ENCODE data around the gene AMDHD2.

The AMDHD2 gene

GRCh38 chr16:2500430-2500917 is 19.7 kb upstream of the AMDHD2 start:
- DNase-seq: no peak

DNA sequence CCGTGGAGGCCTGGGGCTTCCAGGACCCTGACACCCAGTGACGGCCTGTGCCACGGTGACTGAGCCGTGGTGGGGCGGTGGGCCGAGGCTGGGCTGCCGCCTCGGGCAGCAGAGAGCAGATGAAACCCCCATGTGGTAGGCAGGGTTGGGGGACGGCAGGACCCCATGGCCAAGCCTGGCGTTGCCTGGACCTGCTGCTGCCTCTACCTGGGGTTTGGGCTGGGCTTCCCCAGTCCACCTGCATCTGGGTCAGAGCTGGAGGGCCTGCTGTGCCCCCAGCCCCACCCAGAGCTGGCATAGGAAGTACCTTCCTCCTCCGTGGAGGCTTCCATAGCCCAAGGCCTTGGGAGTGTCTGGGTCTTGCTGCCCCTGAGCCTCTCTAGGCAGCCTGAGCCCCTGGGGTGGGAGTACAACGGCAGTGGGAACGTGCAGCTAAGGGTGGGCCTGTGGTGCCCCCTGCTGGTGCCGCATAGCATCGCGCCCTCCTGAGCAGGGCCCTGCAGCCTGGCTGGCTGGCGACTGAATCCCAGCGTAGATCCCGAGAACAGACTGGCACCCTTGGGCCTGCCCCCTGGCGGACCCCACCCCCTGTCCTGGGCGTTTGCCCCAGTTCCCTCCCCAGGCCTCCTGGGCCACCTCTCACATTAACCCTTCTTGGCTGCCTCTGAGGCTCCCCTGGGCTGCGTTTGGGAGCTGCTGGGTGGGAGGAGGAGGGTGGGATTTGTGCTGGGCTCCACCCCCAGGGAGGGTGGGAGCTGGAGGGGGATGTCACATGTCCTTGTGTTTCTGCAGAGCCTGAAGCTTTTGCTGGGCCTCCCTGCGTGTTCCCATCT is 19.0 kb upstream of the AMDHD2 start:
- DNase-seq: peak; percentile 79 to 80

GRCh38 chr16:2501946-2502895 is 17.9 kb upstream of the AMDHD2 start:
- no peak for DNase-seq

GRCh38 chr16:2505695-2506094 is 14.5 kb upstream of the AMDHD2 start:
- DNase-seq: no peak

- DNase-seq: peak in 1 of 2 donors; percentile 68
These were observed 13.0 kb upstream of the AMDHD2 start for GRCh38 chr16:2507052-2507659.

GRCh38 chr16:2507665-2508064 is 12.5 kb upstream of the AMDHD2 start:
- peak in 1 of 2 donors; percentile 54 for DNase-seq

DNA sequence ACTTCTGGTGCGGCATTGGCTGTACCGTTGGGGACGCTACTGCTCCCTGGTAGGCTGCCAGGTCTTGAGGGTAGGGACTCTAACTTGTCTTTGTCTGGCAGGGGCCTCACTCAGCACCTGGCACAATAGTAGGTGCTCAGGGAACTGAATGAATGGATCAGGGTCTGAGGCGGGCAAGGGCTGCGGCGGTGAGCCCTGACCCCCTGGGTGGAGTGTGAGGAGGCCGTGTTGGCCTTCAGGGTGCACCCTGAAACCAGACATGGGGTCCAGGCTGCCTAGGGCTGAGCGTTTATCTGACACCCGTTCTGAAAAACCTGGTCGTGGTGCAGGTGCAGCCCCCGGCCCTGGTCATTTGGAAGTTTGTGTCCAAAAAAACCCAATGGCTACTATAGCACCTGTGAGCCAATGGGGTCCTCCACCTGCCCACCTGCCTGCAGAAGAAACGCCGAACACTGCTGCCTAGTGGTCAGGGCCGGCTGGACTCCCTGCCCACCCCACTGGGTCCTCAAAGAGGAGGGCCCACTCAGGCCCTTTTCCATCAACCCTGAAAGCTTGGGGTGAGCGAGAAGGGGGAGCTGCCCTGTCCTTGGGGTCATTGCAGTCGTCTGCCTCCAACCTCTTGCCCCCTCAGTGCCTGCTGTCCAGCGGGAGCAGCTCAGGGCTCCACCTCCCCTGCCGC is 11.3 kb upstream of the AMDHD2 start:
- no peak for DNase-seq

DNA sequence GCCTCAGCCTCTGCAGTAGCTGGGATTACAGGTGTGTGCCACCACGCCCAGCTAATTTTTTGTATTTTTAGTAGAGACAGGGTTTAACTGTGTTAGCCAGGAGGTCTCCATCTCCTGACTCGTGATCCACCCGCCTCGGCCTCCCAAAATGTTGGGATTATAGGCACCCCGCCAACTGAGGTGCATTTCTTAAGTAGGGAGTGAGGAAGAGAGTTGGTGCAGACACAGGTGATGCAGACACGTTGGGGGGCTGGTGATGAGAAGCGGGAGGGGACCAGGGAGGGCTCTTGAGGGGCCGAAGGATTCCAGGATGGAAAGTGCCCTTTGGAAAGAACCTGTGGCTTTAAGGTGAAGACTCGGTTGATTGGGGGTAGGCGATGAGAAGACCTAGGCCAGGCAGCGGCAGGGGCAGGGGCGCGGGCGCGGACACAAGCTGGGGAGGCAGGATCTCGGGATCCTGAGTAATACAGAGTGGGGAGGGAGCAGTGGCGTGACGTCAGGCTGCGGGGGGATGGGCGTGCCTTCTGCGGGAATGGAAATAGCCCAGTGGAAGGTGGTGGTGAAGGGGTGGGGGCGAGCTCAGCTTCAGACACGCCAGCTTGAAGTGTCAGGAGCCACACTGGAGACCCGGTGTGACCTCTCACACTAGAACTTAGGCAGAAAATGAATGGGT is 8.9 kb upstream of the AMDHD2 start:
- DNase-seq: no peak

DNA sequence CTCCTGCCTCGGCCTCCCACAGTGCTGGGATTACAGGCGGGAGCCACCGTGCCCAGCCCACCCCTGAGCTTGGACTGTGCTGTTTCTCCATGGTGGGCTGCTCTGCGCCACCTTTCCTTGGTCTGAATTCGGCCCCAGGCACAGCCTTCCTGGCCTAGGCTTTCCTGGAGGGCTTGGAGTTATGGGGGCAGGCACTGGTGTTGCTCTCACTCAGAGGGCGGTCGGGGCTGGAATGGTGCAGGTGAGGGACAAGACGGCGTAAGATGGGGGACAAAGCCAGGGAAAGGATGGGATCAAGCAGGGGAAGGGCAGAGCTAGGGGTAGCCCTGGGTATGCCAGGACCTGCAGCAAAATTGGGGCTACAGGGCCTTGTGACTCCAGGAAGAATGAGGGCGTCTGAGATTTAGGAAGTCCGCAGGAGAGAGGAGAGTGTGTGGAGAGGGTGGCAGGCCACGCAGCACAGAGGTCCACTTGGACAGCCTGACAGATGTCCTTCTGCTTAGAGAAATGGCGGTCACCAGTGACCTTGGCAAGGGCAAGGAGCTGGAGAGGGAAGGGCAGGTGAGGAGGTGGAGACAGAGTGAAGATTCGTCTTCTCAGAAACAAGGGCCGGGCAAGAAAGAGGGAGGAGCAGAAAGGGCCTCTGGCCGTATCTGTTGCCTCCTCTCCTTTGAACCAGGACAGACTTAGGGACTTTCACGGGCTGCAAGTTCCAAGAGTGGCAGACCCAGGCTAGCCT is 8.0 kb upstream of the AMDHD2 start:
- DNase-seq: no peak

DNA sequence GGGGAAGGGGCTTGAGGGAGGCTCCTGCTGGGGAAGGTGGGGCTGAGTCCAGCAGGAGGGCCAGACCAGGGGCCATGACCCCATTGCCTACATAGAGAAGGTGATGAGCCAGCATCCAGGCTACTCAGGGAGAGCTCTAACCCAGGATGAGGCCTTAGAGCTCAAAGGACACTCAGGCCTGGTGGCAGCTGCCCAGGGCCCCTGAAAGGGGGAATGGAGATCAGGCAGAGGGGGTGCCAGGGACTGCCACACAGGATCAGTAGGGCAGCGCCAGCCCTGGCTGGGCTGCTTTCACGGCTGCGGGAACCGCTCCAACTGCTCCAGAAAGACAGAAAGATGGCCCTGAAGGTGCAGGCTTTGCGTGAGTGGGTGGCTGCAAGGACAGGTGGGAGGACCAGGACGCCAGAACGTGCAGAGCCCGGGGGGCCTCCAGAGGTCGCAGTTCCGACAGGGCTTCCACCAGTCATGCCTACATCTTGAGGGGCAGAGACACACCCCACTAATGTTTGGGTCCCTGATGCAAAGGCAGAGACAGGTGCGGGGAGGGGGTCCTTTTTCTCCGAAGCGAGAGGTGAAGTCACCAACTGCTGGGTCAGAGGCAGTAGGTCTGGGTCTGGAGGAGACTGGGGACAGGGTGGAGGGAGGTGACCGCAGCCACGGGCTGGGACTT is 7.3 kb upstream of the AMDHD2 start:
- DNase-seq: peak; percentile 38

DNA sequence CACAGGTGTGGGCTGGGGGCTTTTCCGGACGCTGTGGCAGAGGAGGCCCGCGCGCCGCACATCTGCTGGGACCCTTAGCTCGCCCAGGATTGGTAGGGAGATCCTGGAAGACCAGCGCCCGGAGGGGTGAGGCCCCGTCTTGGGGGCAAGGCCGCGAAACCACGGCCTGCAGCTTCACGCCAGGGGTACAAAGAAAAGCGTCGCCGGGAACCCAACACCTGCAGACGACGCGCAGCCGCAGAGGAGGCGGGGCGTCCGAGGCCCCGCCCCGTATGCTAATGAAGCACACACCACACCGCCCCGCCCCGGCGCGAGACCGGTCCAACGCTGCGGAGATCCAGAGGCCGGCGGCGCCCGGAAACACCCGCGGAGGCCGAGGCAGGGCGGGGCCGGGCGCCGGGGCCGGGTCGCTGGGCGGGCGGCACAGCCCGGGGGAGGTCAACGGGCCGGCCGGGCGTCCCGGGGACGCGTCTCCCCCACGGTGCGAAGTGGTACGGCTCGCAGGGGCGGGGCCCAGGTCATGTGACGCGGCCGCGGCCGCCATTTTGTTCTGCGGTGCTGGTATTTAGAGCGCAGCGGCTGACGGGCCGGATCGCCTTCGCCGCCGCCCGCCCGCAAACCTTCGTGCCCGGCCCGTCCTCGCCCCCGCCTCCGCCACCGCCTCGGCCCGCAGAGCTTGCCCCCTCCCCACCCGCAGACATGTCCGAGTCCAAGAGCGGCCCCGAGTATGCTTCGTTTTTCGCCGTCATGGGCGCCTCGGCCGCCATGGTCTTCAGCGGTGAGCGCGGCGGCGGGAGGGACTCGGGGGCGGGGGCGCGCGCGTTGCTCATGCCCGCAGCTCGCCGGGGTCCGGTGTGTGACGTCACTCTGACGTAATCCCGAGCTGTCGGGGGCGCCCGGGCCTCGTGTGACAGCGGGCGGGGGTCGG is 6.5 kb upstream of the AMDHD2 start, which contains the start of gene ATP6V0C:
TSS of gene ATP6V0C (plus strand) at position 548 of the 928 bp plus-strand sequence. CDS start at position 700, 152 bp downstream.
- peak; percentile 94 for DNase-seq

GRCh38 chr16:2514333-2515179 is 5.6 kb upstream of the AMDHD2 start:
- DNase-seq: peak; percentile 54 to 56

- no peak for DNase-seq
These were observed 4.9 kb upstream of the AMDHD2 start for GRCh38 chr16:2515180-2515851.

DNA sequence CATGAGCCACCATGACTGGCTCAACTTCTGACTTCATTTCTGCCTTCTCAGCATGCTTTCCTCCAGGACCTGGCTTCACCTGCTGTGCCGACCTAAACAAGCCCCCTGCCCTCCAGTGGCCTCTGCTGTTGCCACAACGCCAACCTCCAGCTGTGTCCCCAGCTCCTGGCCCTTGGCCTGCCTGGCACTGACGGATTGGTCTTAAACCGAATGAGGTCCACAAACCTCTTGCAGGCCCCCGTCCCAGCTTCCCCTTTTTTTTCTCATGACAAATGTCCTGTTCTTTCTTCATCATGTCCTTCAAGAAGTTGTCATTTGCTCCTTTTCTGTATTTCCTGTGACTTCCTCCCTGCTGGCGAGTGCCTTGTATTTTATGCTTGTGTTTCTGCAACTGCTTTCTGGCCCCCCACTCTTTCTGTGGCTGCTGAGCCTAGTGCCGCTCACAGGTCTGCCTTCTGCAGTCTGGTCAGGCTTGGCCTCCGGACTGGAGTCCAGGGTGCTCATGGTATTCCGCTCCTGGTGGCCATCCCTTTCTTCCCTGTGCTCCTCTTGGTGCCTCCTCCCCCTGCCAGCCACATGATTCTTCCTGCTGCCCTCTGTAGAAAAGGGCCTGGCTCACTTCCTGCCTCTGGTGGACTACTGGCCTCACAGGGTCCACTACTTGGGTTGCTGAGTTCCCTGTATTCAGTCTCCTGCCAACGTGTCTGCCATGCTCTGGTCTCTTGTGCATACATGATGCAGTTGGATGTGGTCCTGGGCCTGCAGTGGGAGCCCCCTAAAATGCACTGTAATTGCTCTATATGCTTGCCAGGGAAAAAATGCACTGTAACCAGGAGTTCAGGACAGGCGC is 3.6 kb upstream of the AMDHD2 start:
- peak in 1 of 2 donors; percentile 50 for DNase-seq

GRCh38 chr16:2517954-2518605 is 2.1 kb upstream of the AMDHD2 start:
- DNase-seq: no peak
